Measurements from ENCODE around the gene RELCH.

GRCh38 chr18:62280786-62281185 lies 93.7 kb downstream of the RELCH start:
- no peak for TF ChIP-seq EHMT2 (IDR thresholded peaks at IDR 0.05; ENCODE audit: low read depth)
- TF ChIP-seq POLR2A (IDR thresholded peaks at IDR 0.05; ENCODE audit: low read length): no peak
- no peak for TF ChIP-seq MAFK (IDR thresholded peaks at IDR 0.05; ENCODE audit: partially characterized antibody)
- TF ChIP-seq CTCF (IDR thresholded peaks at IDR 0.05): no peak
- TF ChIP-seq CHD4 (IDR thresholded peaks at IDR 0.05; ENCODE audit: borderline replicate concordance): no peak
- TF ChIP-seq JUNB (IDR thresholded peaks at IDR 0.05): no peak
- TF ChIP-seq BCL3 (IDR thresholded peaks at IDR 0.05): no peak
- TF ChIP-seq CHD2 (IDR thresholded peaks at IDR 0.05; ENCODE audit: low read length, partially characterized antibody): no peak
- no peak for TF ChIP-seq SMC3 (IDR thresholded peaks at IDR 0.05)
- no peak for TF ChIP-seq E2F6 (IDR thresholded peaks at IDR 0.05; ENCODE audit: borderline replicate concordance, low read depth)
- TF ChIP-seq RFX5 (IDR thresholded peaks at IDR 0.05): no peak
- no peak for TF ChIP-seq HES2 (IDR thresholded peaks at IDR 0.05)
- no peak for TF ChIP-seq NFE2L2 (conservative IDR thresholded peaks at IDR 0.05; ENCODE audit: low read length)

Measured in A549 (cell line).